Type B pancreatic cell (in vitro differentiated cells): Measurements from ENCODE around the gene TMCC3. TPM values are rescaled to one million over a fixed set of nuclear protein-coding genes. Genes with fewer than 3 reads are reported as not detected.

Source experiments
- DNase-seq: peaks from one replicate; pipeline ENCODE4 v3.0.0; 2021; ENCODE audit warnings: mixed read lengths; ENCODE audit not compliant: unreplicated experiment; ENCODE audit errors: extremely low spot score
- H3K27ac Mint-ChIP-seq: 2 replicates; pipeline ENCODE4 v1.8.0; 2021; ENCODE audit warnings: mild to moderate bottlenecking, mixed read lengths
- H3K27me3 Mint-ChIP-seq: 2 replicates; pipeline ENCODE4 v1.8.0; 2021; ENCODE audit warnings: mixed read lengths
- H3K36me3 Mint-ChIP-seq: 2 replicates; pipeline ENCODE4 v1.8.0; 2021; ENCODE audit warnings: mixed read lengths
- H3K4me1 Mint-ChIP-seq: one replicate; pipeline ENCODE4 v1.8.0; 2021; ENCODE audit warnings: mixed read lengths; ENCODE audit not compliant: unreplicated experiment
- H3K4me3 Mint-ChIP-seq: 2 replicates; pipeline ENCODE4 v1.8.0; 2021; ENCODE audit warnings: mild to moderate bottlenecking, mixed read lengths
- H3K9me3 Mint-ChIP-seq: 2 replicates; pipeline ENCODE4 v1.8.0; 2021; ENCODE audit warnings: mixed read lengths
- CTCF ChIP-seq: fragments of 200-600 bp; sonication (generic); conservative IDR thresholded peaks from 2 replicates; pipeline ENCODE4 v1.5.0; 2021; ENCODE audit warnings: antibody characterized with exemption, mild to moderate bottlenecking
- total RNA-seq: library from RNA; stranded (reverse); gene quantifications from 2 replicates; pipeline ENCODE4 v1.2.1, GENCODE V29; 2021; ENCODE audit warnings: low replicate concordance

The TMCC3 gene
- total RNA-seq, 1 donor from 2014 or later, result 14.1 TPM

GRCh38 chr12:94670898-94671297 lies 20.5 kb upstream of the TMCC3 start:
- no peak for DNase-seq
- no peak overlapping the region for H3K27ac Mint-ChIP-seq
- H3K4me1 Mint-ChIP-seq, result peaks cover 13% of the 10 kb centered on the region

GRCh38 chr12:94670075-94670474 lies 19.7 kb upstream of the TMCC3 start:
- no peak for DNase-seq
- Mint-ChIP-seq H3K4me3 (no peak overlapping the region), H3K27ac (peak overlapping the region; percentile 24), H3K27me3 (no peaks in the 10 kb centered on the region), H3K4me1 (peaks cover 10% of the 10 kb centered on the region), H3K36me3 (no peaks in the 10 kb centered on the region), H3K9me3 (peaks cover 5% of the 10 kb centered on the region)
- no peak for TF ChIP-seq CTCF

More at GRCh38 chr12:94670898-94671297, 20.5 kb upstream of the TMCC3 start:
- Mint-ChIP-seq H3K27me3 (no peaks in the 10 kb centered on the region), H3K9me3 (peaks cover 5% of the 10 kb centered on the region), H3K4me3 (no peak overlapping the region), H3K36me3 (no peaks in the 10 kb centered on the region)
- no peak for TF ChIP-seq CTCF

GRCh38 chr12:94667031-94667540 lies 16.7 kb upstream of the TMCC3 start:
- no peak overlapping the region for H3K27ac Mint-ChIP-seq
- H3K4me1 Mint-ChIP-seq, result peaks cover 5% of the 10 kb centered on the region
- H3K27me3 Mint-ChIP-seq, result no peaks in the 10 kb centered on the region
- H3K36me3 Mint-ChIP-seq, result no peaks in the 10 kb centered on the region
- peaks cover 5% of the 10 kb centered on the region for H3K9me3 Mint-ChIP-seq
- TF ChIP-seq CTCF, result no peak
- DNase-seq, result no peak
- H3K4me3 Mint-ChIP-seq, result no peak overlapping the region

GRCh38 chr12:94666158-94666557 lies 15.8 kb upstream of the TMCC3 start:
- Mint-ChIP-seq H3K4me1 (peaks cover 5% of the 10 kb centered on the region), H3K27ac (no peak overlapping the region), H3K9me3 (peaks cover 5% of the 10 kb centered on the region), H3K27me3 (no peaks in the 10 kb centered on the region), H3K36me3 (no peaks in the 10 kb centered on the region), H3K4me3 (no peak overlapping the region)
- no peak for DNase-seq
- no peak for TF ChIP-seq CTCF

- H3K36me3 Mint-ChIP-seq, result no peaks in the 10 kb centered on the region
- H3K27me3 Mint-ChIP-seq, result no peaks in the 10 kb centered on the region
- no peaks in the 10 kb centered on the region for H3K9me3 Mint-ChIP-seq
- H3K4me3 Mint-ChIP-seq, result no peak overlapping the region
- TF ChIP-seq CTCF, result no peak
- H3K27ac Mint-ChIP-seq, result no peak overlapping the region
- no peak for DNase-seq
- peaks cover 7% of the 10 kb centered on the region for H3K4me1 Mint-ChIP-seq
Measured at GRCh38 chr12:94663702-94664101, 13.3 kb upstream of the TMCC3 start.

GRCh38 chr12:94663071-94663470 lies 12.7 kb upstream of the TMCC3 start:
- DNase-seq, result no peak
- peaks cover 8% of the 10 kb centered on the region for H3K4me1 Mint-ChIP-seq
- no peak for TF ChIP-seq CTCF
- no peaks in the 10 kb centered on the region for H3K27me3 Mint-ChIP-seq
- H3K9me3 Mint-ChIP-seq, result no peaks in the 10 kb centered on the region
- H3K36me3 Mint-ChIP-seq, result no peaks in the 10 kb centered on the region
- H3K4me3 Mint-ChIP-seq, result no peak overlapping the region
- H3K27ac Mint-ChIP-seq, result no peak overlapping the region
